Lower leg skin (tissue), 4 donors: ENCODE data around the gene BRICD5. TPM values are rescaled to one million over a fixed set of nuclear protein-coding genes. Genes with fewer than 3 reads are reported as not detected.

Experiments
- DNase-seq, 2 donors: peaks; one replicate each; pipeline ENCODE4 v3.0.0-alpha.2; 2019; ENCODE audit warnings: low spot score in 2 of 2
- H3K4me3 ChIP-seq: fragments of 200-600 bp; sonication (generic); 2 replicates; pipeline ENCODE4 v1.5.1; 2017; ENCODE audit warnings: mild to moderate bottlenecking, low read depth; ENCODE audit not compliant: poor library complexity, severe bottlenecking
- CTCF ChIP-seq, 3 donors: fragments of 450-650 bp; IDR thresholded peaks; one replicate each; pipeline ENCODE4 v1.5.1; 2016; ENCODE audit warnings: antibody characterized with exemption in 3 of 3, mild to moderate bottlenecking in 3 of 3, moderate library complexity in 2 of 3
- POLR2A ChIP-seq, 2 donors: fragments of 450-650 bp; IDR thresholded peaks; one replicate each; pipeline ENCODE4 v1.6.1; 2016 to 2017; ENCODE audit warnings: antibody characterized with exemption in 2 of 2, mild to moderate bottlenecking in 1 of 2, moderate library complexity in 1 of 2
- WGBS, 2 donors: methylation state at CpG; one replicate each; pipeline ENCODE4 v1.1.5; 2018; 5-methylcytosine and 5-hydroxymethylcytosine counted together
- intact Hi-C: fragments of 100-400 bp; cut with DNase I; formaldehyde crosslinking; loops from one replicate; pipeline ENCODE4 v1.15.0; 2023; ENCODE audit warnings: low total_unique reads
- total RNA-seq, 4 donors: library from RNA; depleted of rRNA; stranded (reverse); fragments of >200 nt; gene quantifications; one replicate each; pipeline ENCODE4 v1.1.0, GENCODE V29; 2016

The BRICD5 gene
- total RNA-seq, 4 donors from 2014 or later: 2.3 to 6.2 (median 2.5) TPM

GRCh38 chr16:2199095-2199494, 11.6 kb downstream of the BRICD5 start:
- TF ChIP-seq CTCF (IDR thresholded peaks at IDR 0.05): no peak
- no peak for TF ChIP-seq POLR2A (IDR thresholded peaks at IDR 0.05)
- H3K4me3 ChIP-seq: no peak overlapping the region
- intact Hi-C loops: no loop called here
- 64 to 71% methylated on average over 5 of the region's 5 CpGs for WGBS, 2 donors
- no peak for DNase-seq

GRCh38 chr16:2198283-2198682, 12.4 kb downstream of the BRICD5 start:
- TF ChIP-seq CTCF (IDR thresholded peaks at IDR 0.05) (no peak), POLR2A (IDR thresholded peaks at IDR 0.05) (no peak)
- H3K4me3 ChIP-seq: no peak overlapping the region
- WGBS, 2 donors: 56 to 57% methylated on average over 4 of the region's 4 CpGs
- DNase-seq: no peak
- intact Hi-C loops: no loop called here

GRCh38 chr16:2197765-2198164, 12.9 kb downstream of the BRICD5 start:
- DNase-seq: no peak
- intact Hi-C loops: no loop called here
- no peak overlapping the region for H3K4me3 ChIP-seq
- 78 to 94% methylated on average over 6 of the region's 6 CpGs for WGBS, 2 donors
- TF ChIP-seq POLR2A (IDR thresholded peaks at IDR 0.05): no peak
- TF ChIP-seq CTCF (IDR thresholded peaks at IDR 0.05): no peak

GRCh38 chr16:2196981-2197511, 13.6 kb downstream of the BRICD5 start:
- 32 to 54% methylated on average over 17 to 28 of the region's 32 CpGs for WGBS, 2 donors
- intact Hi-C loops: no loop called here
- DNase-seq: no peak
- H3K4me3 ChIP-seq: no peak overlapping the region
- no peak for TF ChIP-seq CTCF (IDR thresholded peaks at IDR 0.05)
- no peak for TF ChIP-seq POLR2A (IDR thresholded peaks at IDR 0.05)

- TF ChIP-seq CTCF (IDR thresholded peaks at IDR 0.05) (no peak), POLR2A (IDR thresholded peaks at IDR 0.05) (no peak)
- H3K4me3 ChIP-seq: no peak within 1 kb of the TSS
- no peak for DNase-seq
- WGBS, 2 donors: 0% methylated on average over 7 of the region's 129 CpGs; no CpG with 5 or more reads in 1 of the 2 donors
- intact Hi-C loops: no loop called here
These were observed 14.3 kb downstream of the BRICD5 start, which contains the start of gene CASKIN1 for GRCh38 chr16:2196162-2196980. CASKIN1 (minus strand) TSS chr16:2196605; CDS start chr16:2196432, 173 bp downstream.
